Stomach (tissue), 4 donors: Measurements from ENCODE around the gene KIRREL3.

Experiments
- CTCF ChIP-seq, 7 experiments: fragments of 450-650 bp in 4 of 7; fragments of 200-600 bp in 3 of 7; sonication (generic) in 3 of 7; IDR thresholded peaks; one replicate each; pipeline ENCODE4 v1.5.1; 2016 to 2019; ENCODE audit warnings: antibody characterized with exemption in 7 of 7, control low read depth in 2 of 7, mild to moderate bottlenecking in 1 of 7
- POLR2A ChIP-seq, 4 donors: fragments of 450-650 bp; IDR thresholded peaks; one replicate each; pipeline ENCODE4 v1.6.1; 2016; ENCODE audit warnings: antibody characterized with exemption in 4 of 4, control low read depth in 2 of 4, mild to moderate bottlenecking in 1 of 4, moderate library complexity in 1 of 4

- TF ChIP-seq CTCF (IDR thresholded peaks at IDR 0.05) (no peak), POLR2A (IDR thresholded peaks at IDR 0.05) (no peak)
Measured at GRCh38 chr11:126991596-126991995, 9.0 kb downstream of the KIRREL3 start.
